HepG2 (cell line): ENCODE measurements around the gene MSH4. TPM values are rescaled to one million over a fixed set of nuclear protein-coding genes. Genes with fewer than 3 reads are reported as not detected.

Experiments used
- ATAC-seq: fragments of 200-7000 bp; cut with Tn5 transposase; 3 replicates; pipeline ENCODE4 v1.9.1; 2020; ENCODE audit warnings: mild to moderate bottlenecking, moderate library complexity
- BruUV-seq: library from RNA; stranded (reverse); fragments of 400-500 nt; replicated peaks from 2 replicates; lab custom pipeline; 2021; lab: Mats Ljungman, UMichigan
- CTCF ChIA-PET: fragments of 300-600 bp; formaldehyde crosslinking; extraction: SDS; loops from one replicate; lab custom pipeline; 2021; ENCODE audit warnings: low total read pairs, inconsistent platforms, low intra/inter-chr PET ratio; lab: Yijun Ruan, JAX
- POLR2A ChIA-PET: fragments of 350-600 bp; sonication (Branson Sonifier 250); formaldehyde crosslinking; loops from one replicate; lab custom pipeline; 2020; ENCODE audit warnings: antibody characterized with exemption, inconsistent platforms; lab: Yijun Ruan, JAX
- DNase-seq: peaks from one replicate; pipeline ENCODE4 v3.0.0-alpha.2; 2015; ENCODE audit warnings: low spot score
- FAIRE-seq: peaks from 3 replicates; lab custom pipeline; 2011; peaks lifted over from hg19 to GRCh38; lab: Jason Lieb, UNC
- H2AFZ ChIP-seq: one replicate; pipeline ENCODE4 v1.6.1; 2011; ENCODE audit warnings: low read length, inconsistent platforms
- H3K27ac ChIP-seq: fragments of 300-600 bp; 3 replicates; pipeline ENCODE4 v1.8.0; 2011; ENCODE audit warnings: mixed run types, mild to moderate bottlenecking, mixed read lengths, low read length, inconsistent platforms; ENCODE audit not compliant: insufficient read depth; ENCODE audit errors: extremely low read length
- H3K27me3 ChIP-seq, 2 experiments: fragments of 200-600 bp in 1 of 2; 2 replicates in 1 of 2; 3 replicates in 1 of 2; pipeline versions ENCODE4 v1.6.0 to v1.8.0; 2011; ENCODE audit warnings: low read length in 2 of 2, mild to moderate bottlenecking in 2 of 2, moderate library complexity in 2 of 2, inconsistent platforms in 1 of 2; ENCODE audit not compliant: insufficient read depth in 2 of 2, control insufficient read depth in 1 of 2
- H3K36me3 ChIP-seq, 2 experiments: fragments of 200-600 bp in 1 of 2; replicated peaks in 1 of 2; 2 replicates in 1 of 2; 3 replicates in 1 of 2; pipeline versions ENCODE4 v1.5.1 to v1.8.0; 2011; ENCODE audit warnings: low read length in 2 of 2, inconsistent platforms in 1 of 2; ENCODE audit not compliant: insufficient read depth in 2 of 2, control insufficient read depth in 1 of 2
- H3K4me1 ChIP-seq: 2 replicates; pipeline ENCODE4 v1.5.1; 2012; ENCODE audit warnings: low read length, inconsistent platforms; ENCODE audit not compliant: insufficient read depth
- H3K4me2 ChIP-seq: 2 replicates; pipeline ENCODE4 v1.6.0; 2011; ENCODE audit warnings: low read depth, low read length, inconsistent platforms
- H3K4me3 ChIP-seq, 3 experiments: fragments of 200-600 bp in 1 of 3; sonication (generic), shearing (Covaris generic) in 1 of 3; replicated peaks in 1 of 3; 2 replicates each; pipeline ENCODE4 v1.5.1; 2011 to 2016; ENCODE audit warnings: low read length in 3 of 3, inconsistent platforms in 2 of 3, low read depth in 2 of 3, mild to moderate bottlenecking in 2 of 3, control low read depth in 1 of 3, mixed read lengths in 1 of 3; ENCODE audit not compliant: insufficient read depth in 1 of 3
- H3K79me2 ChIP-seq: one replicate; pipeline ENCODE4 v1.6.1; 2011; ENCODE audit warnings: low read length, inconsistent platforms; ENCODE audit not compliant: insufficient read depth
- H3K9ac ChIP-seq: 2 replicates; pipeline ENCODE4 v1.6.0; 2011; ENCODE audit warnings: mild to moderate bottlenecking, low read depth, low read length, inconsistent platforms; ENCODE audit not compliant: insufficient read depth
- H3K9me3 ChIP-seq: 2 replicates; pipeline ENCODE4 v1.5.1; 2012; ENCODE audit warnings: mild to moderate bottlenecking, low read length
- H4K20me1 ChIP-seq: 2 replicates; pipeline ENCODE4 v1.6.0; 2011; ENCODE audit warnings: inconsistent platforms, mild to moderate bottlenecking, low read length, moderate library complexity; ENCODE audit not compliant: insufficient read depth
- ARNT ChIP-seq: fragments of 450-650 bp; IDR thresholded peaks from 2 replicates; pipeline ENCODE4 v1.6.1; 2017
- CCAR2 ChIP-seq: fragments of 200-400 bp; formaldehyde crosslinking; optimal IDR thresholded peaks from 2 replicates; pipeline ENCODE3; 2018; ENCODE audit warnings: low read depth, mild to moderate bottlenecking, low read length, moderate library complexity
- IKZF1 ChIP-seq: fragments of 450-650 bp; IDR thresholded peaks from 2 replicates; pipeline ENCODE4 v1.7.1; 2016
- JUN ChIP-seq: sonication (generic); formaldehyde crosslinking; IDR thresholded peaks from 2 replicates; pipeline ENCODE4 v1.4.0; 2020; ENCODE audit warnings: mild to moderate bottlenecking, missing genetic modification reagents
- MLLT10 ChIP-seq: sonication (generic); formaldehyde crosslinking; IDR thresholded peaks from 2 replicates; pipeline ENCODE4 v1.4.0; 2020; ENCODE audit warnings: missing genetic modification reagents
- NCOA2 ChIP-seq: sonication (generic); formaldehyde crosslinking; IDR thresholded peaks from 2 replicates; pipeline ENCODE4 v1.8.0; 2022; ENCODE audit warnings: inconsistent platforms
- NFIB ChIP-seq: sonication (generic); formaldehyde crosslinking; IDR thresholded peaks from 2 replicates; pipeline ENCODE4 v1.9.0; 2021; ENCODE audit warnings: missing genetic modification reagents, mild to moderate bottlenecking, borderline replicate concordance
- NFKBIZ ChIP-seq: IDR thresholded peaks from 2 replicates; pipeline ENCODE4 v1.6.1; 2018; ENCODE audit warnings: missing genetic modification reagents, missing compliant biosample characterization
- NONO ChIP-seq, 2 experiments: fragments of 450-650 bp in 1 of 2; sonication (generic) in 1 of 2; formaldehyde crosslinking in 1 of 2; IDR thresholded peaks in 1 of 2; conservative IDR thresholded peaks in 1 of 2; 2 replicates each; pipeline versions ENCODE4 v1.6.1 to v1.8.0; 2017 to 2022; ENCODE audit warnings: mild to moderate bottlenecking in 1 of 2, missing genetic modification reagents in 1 of 2, moderate library complexity in 1 of 2
- RELA ChIP-seq: sonication (generic); formaldehyde crosslinking; IDR thresholded peaks from 2 replicates; pipeline ENCODE4 v1.4.0; 2020; ENCODE audit warnings: missing genetic modification reagents
- SP4 ChIP-seq: sonication (generic); formaldehyde crosslinking; IDR thresholded peaks from 2 replicates; pipeline ENCODE4 v1.8.1; 2023; ENCODE audit warnings: mild to moderate bottlenecking, missing genetic modification reagents
- ZBTB26 ChIP-seq: IDR thresholded peaks from 2 replicates; pipeline ENCODE4 v1.6.1; 2016; ENCODE audit warnings: missing compliant biosample characterization, missing genetic modification reagents, borderline replicate concordance
- ZBTB43 ChIP-seq: sonication (generic); formaldehyde crosslinking; conservative IDR thresholded peaks from 2 replicates; pipeline ENCODE4 v1.4.0; 2020; ENCODE audit warnings: missing genetic modification reagents
- ZFYVE20 ChIP-seq: sonication (generic); formaldehyde crosslinking; IDR thresholded peaks from 2 replicates; pipeline ENCODE4 v1.8.0; 2023; ENCODE audit warnings: low read depth, mild to moderate bottlenecking, moderate library complexity, missing genetic modification reagents, borderline replicate concordance
- ZNF180 ChIP-seq: sonication (generic); formaldehyde crosslinking; IDR thresholded peaks from 2 replicates; pipeline ENCODE4 v1.4.0; 2020; ENCODE audit warnings: low read depth, missing genetic modification reagents, borderline replicate concordance
- ZNF274 ChIP-seq: sonication (generic); formaldehyde crosslinking; IDR thresholded peaks from 2 replicates; pipeline ENCODE4 v1.5.1; 2020; ENCODE audit warnings: mild to moderate bottlenecking, missing genetic modification reagents
- ZNF329 ChIP-seq: sonication (generic); formaldehyde crosslinking; IDR thresholded peaks from 2 replicates; pipeline ENCODE4 v1.9.0; 2021; ENCODE audit warnings: low read depth, mild to moderate bottlenecking, missing genetic modification reagents
- ZNF446 ChIP-seq: sonication (generic); formaldehyde crosslinking; IDR thresholded peaks from 2 replicates; pipeline ENCODE4 v1.5.0; 2020; ENCODE audit warnings: mild to moderate bottlenecking, missing genetic modification reagents
- ZNF597 ChIP-seq: sonication (generic); formaldehyde crosslinking; IDR thresholded peaks from 2 replicates; pipeline ENCODE4 v1.5.0; 2020; ENCODE audit warnings: missing genetic modification reagents
- ZNF761 ChIP-seq: sonication (generic); formaldehyde crosslinking; conservative IDR thresholded peaks from 2 replicates; pipeline ENCODE4 v1.4.0; 2020; ENCODE audit warnings: mild to moderate bottlenecking, missing genetic modification reagents
- WGBS: methylation state at CpG from one replicate; pipeline ENCODE4 v1.1.6; 2017; ENCODE audit warnings: low lambda C conversion rate; 5-methylcytosine and 5-hydroxymethylcytosine counted together
- in situ Hi-C: cut with HindIII; loops from 2 replicates; pipeline ENCODE4 v1.10.0; 2017; ENCODE audit warnings: low pct_unique_long_range_greater_than_20kb; ENCODE audit not compliant: extremely low pct_ligation_motif_present
- intact Hi-C: fragments of 100-400 bp; cut with micrococcal nuclease; formaldehyde crosslinking; loops from one replicate; pipeline ENCODE4 v1.10.0; 2022; ENCODE audit not compliant: unreplicated experiment
- polyA plus RNA-seq, 8 experiments: library from polyadenylated mRNA; depleted of rRNA in 3 of 8; stranded (reverse) in 7 of 8; unstranded in 1 of 8; fragments of >200 nt; fragmentation: Illumina TruSeq in 4 of 8; extraction: Trizol in 4 of 8; gene quantifications; 2 replicates each; pipeline versions ENCODE4 v1.2.1 to v1.2.3, GENCODE V29; 2011 to 2016; ENCODE audit warnings: low read depth in 4 of 8, missing spikeins in 1 of 8, mixed read lengths in 1 of 8; ENCODE audit not compliant: insufficient read depth in 1 of 8
- total RNA-seq, 5 experiments: library from RNA; depleted of rRNA; stranded (reverse); fragments of >200 nt; fragmentation: Illumina TruSeq; extraction: Trizol; gene quantifications; 2 replicates each; pipeline ENCODE4 v1.2.3, GENCODE V29; 2016; ENCODE audit warnings: low read depth in 1 of 5

Gene MSH4
- total and polyA plus RNA-seq, 2 of the 13 experiments (the other 11 are each of a cell fraction or from before 2014, with no cell fraction given): 0.01 to 0.09 TPM

GRCh38 chr1:75768016-75768415 lies 28.7 kb upstream of the MSH4 start:
- ATAC-seq (no peak), FAIRE-seq (no peak)
- POLR2A ChIA-PET: interaction anchor here (1.0 kb wide), 1 partner anchor 18 kb away, joined by 5 read pairs; the partner anchor contains the start of gene RABGGTB

GRCh38 chr1:75770761-75771160 lies 25.9 kb upstream of the MSH4 start:
- Histone ChIP-seq H3K27ac (no peak overlapping the region), H3K27me3 (no peaks in the 10 kb centered on the region), H3K9ac (no peak overlapping the region), H2AFZ (no peak overlapping the region), H3K4me1 (no peaks in the 10 kb centered on the region), H4K20me1 (no peaks in the 10 kb centered on the region), H3K4me3 (no peak overlapping the region), H3K9me3 (no peaks in the 10 kb centered on the region), H3K79me2 (no peaks in the 10 kb centered on the region), H3K4me2 (no peak overlapping the region), H3K36me3 (no peaks in the 10 kb centered on the region)
- 17% methylated on average over 1 of the region's 1 CpG for WGBS
- ATAC-seq (no peak), FAIRE-seq (no peak), DNase-seq (no peak)
- CTCF ChIA-PET: no interaction called here
- BruUV-seq: no TSS peak
- in situ Hi-C loops: no loop called here
- intact Hi-C loops: no loop called here
- POLR2A ChIA-PET: no interaction called here
- TF ChIP-seq CCAR2 (no peak), ZBTB43 (CRISPR knock-in tag) (no peak), NFKBIZ (no peak), ZNF329 (CRISPR knock-in tag) (no peak), NONO (IDR thresholded peaks at IDR 0.05) (no peak), NONO (CRISPR knock-in tag; conservative IDR thresholded peaks at IDR 0.05) (no peak), ZFYVE20 (no peak), MLLT10 (CRISPR knock-in tag) (no peak), NCOA2 (CRISPR knock-in tag) (no peak), ZNF446 (CRISPR knock-in tag) (no peak), NFIB (CRISPR knock-in tag) (no peak), ZNF597 (CRISPR knock-in tag) (no peak), RELA (CRISPR knock-in tag) (no peak), ZBTB26 (CRISPR knock-in tag) (no peak), ZNF761 (CRISPR knock-in tag) (no peak)

More at GRCh38 chr1:75768016-75768415, 28.7 kb upstream of the MSH4 start:
- no peak overlapping the region for H2AFZ ChIP-seq
- no peaks in the 10 kb centered on the region for H3K27me3 ChIP-seq
- H3K36me3 ChIP-seq: peaks cover 0 to 2% of the 10 kb centered on the region in 2 experiments; a peak in 1 of 5 replicates
- no peak overlapping the region for H3K9ac ChIP-seq
- H3K4me2 ChIP-seq: no peak overlapping the region
- no peak overlapping the region for H3K27ac ChIP-seq
- WGBS: 3% methylated on average over 1 of the region's 1 CpG
- H3K4me3 ChIP-seq: no peak overlapping the region
- H3K4me1 ChIP-seq: no peaks in the 10 kb centered on the region
- H3K79me2 ChIP-seq: no peaks in the 10 kb centered on the region
- H3K9me3 ChIP-seq: no peaks in the 10 kb centered on the region
- CTCF ChIA-PET: no interaction called here
- TF ChIP-seq JUN (CRISPR knock-in tag): no peak
- no peak for TF ChIP-seq ARNT
- TF ChIP-seq SP4 (CRISPR knock-in tag): no peak
- TF ChIP-seq IKZF1: no peak
- TF ChIP-seq ZNF274 (CRISPR knock-in tag): no peak
- TF ChIP-seq ZNF180 (CRISPR knock-in tag): no peak
- no peaks in the 10 kb centered on the region for H4K20me1 ChIP-seq
- no TSS peak for BruUV-seq
- intact Hi-C loops: no loop called here
- in situ Hi-C loops: no loop called here
- DNase-seq: no peak
